Measurements from ENCODE around the gene ZNF284.
A peak's percentile ranks its signal among the peaks of the same experiment; 100 is the strongest.

Gene ZNF284

GRCh38 chr19:44071824-44072542 lies at the start of gene ZNF284:
TSS of gene ZNF284 (plus strand) at chr19:44072159. CDS start at chr19:44076390, 4,231 bp downstream.
- FAIRE-seq, result peak; percentile 81

DNA sequence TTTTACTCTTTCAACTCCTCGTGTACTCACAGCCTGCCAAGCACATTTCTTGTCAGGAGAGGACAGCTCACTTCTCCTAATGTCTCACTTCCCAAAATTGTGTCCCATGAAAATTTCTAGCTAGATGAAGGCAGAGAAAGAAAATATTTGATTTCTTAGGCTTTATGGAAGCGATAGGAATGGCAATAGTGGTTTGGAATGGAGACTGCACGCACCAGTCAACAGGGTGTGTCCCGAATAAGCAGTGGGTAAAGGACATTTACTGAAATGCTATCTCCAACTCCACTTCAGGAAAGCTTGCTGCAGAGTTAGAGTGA lies 47.1 kb upstream of the ZNF284 start:
- no peak for FAIRE-seq

- FAIRE-seq, result peak; percentile 96
Measured at GRCh38 chr19:44025217-44025936, 46.6 kb upstream of the ZNF284 start, which contains the start of gene ZNF222. TSS of gene ZNF222 (plus strand) at chr19:44025379. CDS start at chr19:44025437, 58 bp downstream.

DNA sequence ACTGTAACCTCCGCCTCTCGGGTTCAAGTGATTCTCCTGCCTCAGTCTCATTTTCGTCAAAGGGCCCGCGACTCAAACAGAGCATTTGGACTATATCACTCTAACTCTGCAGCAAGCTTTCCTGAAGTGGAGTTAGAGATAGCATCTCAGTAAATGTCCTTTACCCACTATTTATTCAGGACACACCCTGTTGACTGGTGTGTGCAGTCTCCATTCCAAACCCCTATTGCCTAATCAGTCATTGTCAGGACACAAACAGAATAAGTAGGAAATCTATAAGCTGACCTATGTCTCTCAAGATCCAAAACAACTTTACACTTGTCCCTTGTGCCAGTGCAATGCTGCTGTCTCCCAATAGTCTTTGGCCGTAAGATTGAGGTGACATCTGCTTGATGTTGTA lies 45.3 kb upstream of the ZNF284 start:
- no peak for FAIRE-seq

DNA sequence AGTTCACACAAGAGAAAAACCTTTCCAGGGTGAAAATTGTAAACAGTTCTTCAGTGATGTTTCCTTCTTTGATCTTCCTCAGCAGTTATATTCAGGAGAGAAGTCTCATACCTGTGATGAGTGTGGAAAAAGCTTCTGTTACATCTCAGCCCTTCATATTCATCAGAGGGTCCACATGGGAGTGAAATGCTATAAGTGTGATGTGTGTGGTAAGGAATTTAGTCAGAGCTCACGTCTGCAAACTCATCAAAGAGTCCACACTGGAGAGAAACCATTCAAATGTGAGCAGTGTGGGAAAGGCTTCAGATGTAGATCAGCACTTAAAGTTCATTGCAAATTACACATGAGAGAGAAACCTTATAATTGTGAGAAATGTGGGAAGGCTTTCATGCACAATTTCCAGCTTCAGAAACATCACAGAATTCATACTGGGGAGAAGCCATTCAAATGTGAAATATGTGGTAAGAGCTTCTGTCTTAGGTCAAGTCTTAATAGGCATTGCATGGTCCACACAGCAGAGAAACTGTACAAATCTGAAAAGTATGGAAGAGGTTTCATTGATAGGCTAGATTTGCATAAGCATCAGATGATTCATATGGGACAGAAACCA lies 39.9 kb upstream of the ZNF284 start:
- FAIRE-seq, result no peak

- FAIRE-seq, result no peak
Measured at GRCh38 chr19:44042147-44042546, 29.8 kb upstream of the ZNF284 start.

DNA sequence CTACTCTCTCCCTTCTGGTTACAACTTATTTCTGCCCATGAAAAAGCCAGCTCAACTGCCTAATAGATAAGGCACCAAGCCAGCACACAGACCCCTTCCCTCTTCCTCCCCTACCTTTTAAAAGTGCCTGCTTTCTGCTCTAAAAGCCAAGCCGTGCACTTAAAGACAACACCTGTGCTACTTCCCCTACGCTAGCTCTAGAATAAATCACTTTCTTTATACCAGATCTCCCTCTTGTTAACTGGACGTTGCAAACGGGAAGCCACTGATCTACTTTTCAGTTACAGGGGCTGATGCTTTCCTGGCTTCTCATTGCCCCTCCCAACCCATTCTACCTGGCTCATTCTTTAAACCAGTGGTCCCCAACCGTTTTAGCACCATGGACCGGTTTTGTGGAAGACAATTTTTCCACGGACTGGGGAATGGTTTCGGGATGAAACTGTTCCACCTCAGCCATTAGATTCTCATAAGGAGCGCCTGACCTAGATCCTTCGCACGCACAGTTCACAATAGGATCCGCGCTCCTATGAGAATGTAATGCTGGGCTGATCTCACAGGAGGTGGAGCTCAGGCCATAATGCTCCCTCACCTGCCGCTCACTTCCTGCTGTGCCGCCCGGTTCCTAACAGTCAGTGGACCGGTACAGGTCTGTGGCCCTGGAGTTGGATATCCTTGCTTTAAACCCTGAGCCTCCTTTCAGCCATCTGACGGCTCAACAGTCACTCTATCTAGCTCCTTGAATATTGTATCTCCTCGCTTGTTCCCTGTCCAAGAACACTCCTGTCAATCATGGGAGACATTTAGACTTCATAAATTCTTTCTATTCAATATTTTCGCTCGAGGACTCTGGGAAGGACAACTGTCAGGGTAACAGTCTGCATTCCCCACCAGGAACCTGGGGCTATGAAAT lies 21.0 kb upstream of the ZNF284 start:
- FAIRE-seq, result no peak

- FAIRE-seq, result peak; percentile 99
Measured at GRCh38 chr19:44051650-44052402, 20.1 kb upstream of the ZNF284 start, which contains the start of gene ZNF223. TSS of gene ZNF223 (plus strand) at chr19:44052036. CDS start at chr19:44055177, 3,141 bp downstream.

DNA sequence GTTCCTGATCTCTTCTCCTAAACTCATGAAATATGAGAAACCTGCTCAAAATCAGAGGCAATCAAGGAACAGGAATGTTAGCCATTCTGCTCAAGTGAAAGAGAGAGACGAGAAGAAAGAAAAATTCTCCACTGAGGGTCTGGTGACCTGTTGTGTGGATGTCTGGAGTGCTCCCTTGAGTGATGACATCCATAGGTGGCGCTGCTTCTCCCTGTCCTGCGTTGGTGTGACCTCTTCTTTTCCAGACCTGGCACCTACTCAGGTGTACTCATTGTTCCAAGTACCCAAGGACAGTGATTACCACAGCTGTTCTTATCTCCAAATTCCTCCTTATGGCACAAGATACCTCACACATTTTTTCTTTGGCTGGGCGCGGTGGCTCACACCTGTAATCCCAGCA lies 16.1 kb upstream of the ZNF284 start:
- no peak for FAIRE-seq

GRCh38 chr19:44059229-44059628 lies 12.7 kb upstream of the ZNF284 start:
- no peak for FAIRE-seq

- no peak for FAIRE-seq
Measured at GRCh38 chr19:44061038-44061437, 10.9 kb upstream of the ZNF284 start.

DNA sequence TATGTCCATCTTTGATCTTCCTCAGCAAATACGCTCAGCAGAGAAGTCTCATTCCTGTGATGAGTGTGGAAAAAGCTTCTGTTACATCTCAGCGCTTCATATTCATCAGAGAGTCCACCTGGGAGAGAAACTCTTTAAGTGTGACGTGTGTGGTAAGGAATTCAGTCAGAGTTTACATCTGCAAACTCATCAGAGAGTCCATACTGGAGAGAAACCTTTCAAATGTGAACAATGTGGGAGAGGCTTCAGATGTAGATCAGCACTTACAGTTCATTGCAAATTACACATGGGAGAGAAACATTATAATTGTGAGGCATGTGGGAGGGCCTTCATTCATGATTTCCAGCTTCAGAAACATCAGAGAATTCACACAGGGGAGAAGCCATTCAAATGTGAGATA lies 5.7 kb upstream of the ZNF284 start:
- no peak for FAIRE-seq

DNA sequence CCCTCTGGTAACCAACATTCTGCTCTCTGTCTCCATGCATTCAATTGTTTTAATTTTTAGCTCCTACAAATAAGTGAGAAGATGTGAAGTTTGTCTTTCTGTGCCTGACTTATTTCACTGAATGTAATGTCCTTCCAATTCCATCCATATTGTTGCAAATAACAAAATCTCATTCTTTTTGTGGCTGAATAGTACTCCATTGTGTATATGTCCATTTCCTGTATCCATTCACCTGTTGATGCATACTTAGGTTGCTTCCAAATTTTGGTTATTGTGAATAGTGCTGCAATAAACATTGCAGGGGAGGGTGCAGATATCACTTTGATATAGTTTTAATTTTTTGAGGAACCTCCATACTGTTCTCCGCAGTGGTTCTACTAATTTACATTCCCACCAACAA lies 2.5 kb upstream of the ZNF284 start:
- no peak for FAIRE-seq

GRCh38 chr19:44072543-44073401 lies 813 bp downstream of the ZNF284 start:
- no peak for FAIRE-seq

- no peak for FAIRE-seq
Measured at GRCh38 chr19:44076325-44076724, 4.4 kb downstream of the ZNF284 start.

DNA sequence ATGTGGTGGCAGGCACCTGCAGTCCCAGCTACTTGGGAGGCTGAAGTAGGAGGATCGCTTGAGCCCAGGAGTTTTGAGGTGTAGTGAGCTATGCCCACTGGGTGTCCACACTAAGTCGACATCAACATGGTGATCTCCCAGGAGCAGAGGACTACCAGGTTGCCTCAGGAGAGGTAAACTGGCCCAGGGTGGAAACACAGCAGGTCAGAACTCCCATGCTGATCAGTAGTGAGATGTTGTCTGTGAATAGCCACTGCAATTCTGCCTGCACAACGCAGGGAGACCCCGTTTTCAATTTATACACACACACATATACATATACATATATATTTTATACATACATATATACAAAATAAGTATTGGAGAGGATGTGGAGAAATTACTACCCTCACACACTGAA lies 20.1 kb downstream of the ZNF284 start:
- FAIRE-seq, result no peak

GRCh38 chr19:44093931-44094765 lies 22.2 kb downstream of the ZNF284 start, which contains the start of gene ZNF224:
TSS of gene ZNF224 (plus strand) at chr19:44094361. CDS start at chr19:44097874, 3,513 bp downstream.
- FAIRE-seq, result peak; percentile 97

DNA sequence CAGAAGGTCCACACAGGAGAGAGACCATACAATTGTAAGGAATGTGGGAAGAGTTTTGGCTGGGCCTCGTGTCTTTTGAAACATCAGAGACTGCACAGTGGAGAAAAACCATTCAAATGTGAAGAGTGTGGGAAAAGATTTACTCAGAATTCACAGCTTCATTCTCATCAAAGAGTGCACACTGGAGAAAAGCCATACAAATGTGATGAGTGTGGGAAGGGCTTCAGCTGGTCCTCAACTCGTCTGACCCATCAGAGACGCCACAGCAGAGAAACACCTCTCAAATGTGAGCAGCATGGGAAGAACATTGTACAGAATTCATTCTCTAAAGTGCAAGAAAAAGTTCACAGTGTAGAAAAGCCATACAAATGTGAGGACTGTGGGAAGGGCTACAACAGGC lies 35.8 kb downstream of the ZNF284 start:
- FAIRE-seq, result no peak

DNA sequence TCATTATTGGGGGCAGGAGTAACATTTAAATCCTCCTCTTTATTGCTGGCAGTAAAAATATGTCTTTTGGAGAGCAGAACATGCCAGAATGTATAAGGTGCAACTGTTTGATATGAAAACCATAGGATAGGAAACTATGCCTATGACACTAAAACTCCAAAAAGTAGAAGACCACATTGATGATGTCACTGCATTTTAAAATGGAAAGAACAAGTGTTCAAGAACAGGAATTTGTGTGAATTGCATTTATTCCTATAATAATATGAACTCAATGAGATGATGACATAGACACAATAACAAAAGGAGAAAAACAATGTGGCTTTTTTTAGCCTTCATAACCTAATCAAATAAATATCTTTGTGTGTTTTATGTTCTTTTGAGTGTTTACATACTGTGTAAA lies 37.5 kb downstream of the ZNF284 start:
- no peak for FAIRE-seq

DNA sequence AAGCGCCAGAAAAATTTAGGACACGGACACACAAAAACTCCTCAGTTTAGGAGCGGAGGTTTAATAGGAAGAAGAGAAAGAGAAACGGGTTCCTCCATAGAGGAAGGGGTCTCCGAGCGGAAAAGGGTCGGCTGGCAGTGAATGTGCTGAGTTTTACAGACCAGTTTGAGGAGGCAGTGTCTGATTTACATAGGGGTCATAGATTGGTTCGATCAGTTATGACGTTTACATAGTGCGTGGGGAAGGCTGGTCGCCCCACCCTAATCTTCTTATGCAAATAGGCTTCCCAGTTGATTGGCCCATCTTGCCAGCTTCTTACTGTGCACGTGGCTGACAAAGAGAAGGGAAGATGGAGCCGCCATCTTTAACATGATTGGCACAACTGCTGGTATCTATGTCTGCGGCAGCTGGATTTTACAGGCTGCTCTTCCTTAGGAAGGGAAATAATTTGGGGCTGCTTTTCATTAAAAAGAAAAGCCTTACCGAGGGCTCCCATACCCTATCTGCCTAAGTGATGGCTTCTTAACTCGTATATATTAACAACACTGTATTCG lies 40.0 kb downstream of the ZNF284 start:
- no peak for FAIRE-seq

Measured in A204.1 (cell line).